Liver (tissue), 3 donors: ENCODE measurements around the gene WNT8B.

Experiments used
- CTCF ChIP-seq: fragments of 150-350 bp; IDR thresholded peaks from 2 replicates; pipeline ENCODE4 v1.5.1; 2017; ENCODE audit warnings: improper control_type of control experiment, low read depth, low read length; ENCODE audit not compliant: missing input control
- EGR1 ChIP-seq, 2 donors: IDR thresholded peaks; 2 replicates each; pipeline ENCODE4 v1.6.1; 2016 to 2018; ENCODE audit warnings: antibody characterized with exemption in 2 of 2, low read depth in 2 of 2
- GABPA ChIP-seq, 2 donors: IDR thresholded peaks in 1 of 2; conservative IDR thresholded peaks in 1 of 2; 2 replicates each; pipeline ENCODE4 v1.6.1; 2016; ENCODE audit warnings: antibody characterized with exemption in 2 of 2, mild to moderate bottlenecking in 1 of 2, moderate library complexity in 1 of 2
- HNF4G ChIP-seq: IDR thresholded peaks from 2 replicates; pipeline ENCODE4 v1.6.1; 2016; ENCODE audit warnings: antibody characterized with exemption
- JUND ChIP-seq, 2 donors: IDR thresholded peaks; 2 replicates each; pipeline ENCODE4 v1.6.1; 2016; ENCODE audit warnings: antibody characterized with exemption in 2 of 2
- MAX ChIP-seq: IDR thresholded peaks from 2 replicates; pipeline ENCODE4 v1.6.1; 2016; ENCODE audit warnings: antibody characterized with exemption
- RAD21 ChIP-seq, 2 donors: IDR thresholded peaks; 2 replicates each; pipeline ENCODE4 v1.6.1; 2016; ENCODE audit warnings: antibody characterized with exemption in 2 of 2, mild to moderate bottlenecking in 2 of 2
- REST ChIP-seq: IDR thresholded peaks from 2 replicates; pipeline ENCODE4 v1.6.1; 2016; ENCODE audit warnings: antibody characterized with exemption, mild to moderate bottlenecking
- SP1 ChIP-seq: IDR thresholded peaks from 2 replicates; pipeline ENCODE4 v1.6.1; 2018; ENCODE audit warnings: antibody characterized with exemption, mild to moderate bottlenecking
- YY1 ChIP-seq: IDR thresholded peaks from 2 replicates; pipeline ENCODE4 v1.6.1; 2016; ENCODE audit warnings: antibody characterized with exemption, mild to moderate bottlenecking
- ZBTB33 ChIP-seq: IDR thresholded peaks from 2 replicates; pipeline ENCODE4 v1.6.1; 2016; ENCODE audit warnings: antibody characterized with exemption
- donor health status: healthy.
- donor health status: healthy.

GRCh38 chr10:100519311-100520051, 56.7 kb downstream of the WNT8B start, which contains the start of gene SEC31B:
- TF ChIP-seq HNF4G (no peak), CTCF (no peak), JUND (IDR thresholded peaks at IDR 0.05) (no peak), MAX (no peak), SP1 (no peak), EGR1 (IDR thresholded peaks at IDR 0.05; ENCODE audit: low read depth in 2 of 2) (no peak), YY1 (no peak), GABPA (IDR thresholded peaks at IDR 0.05 in 1 of 2, conservative IDR thresholded peaks at IDR 0.05 in 1 of 2) (no peak), RAD21 (IDR thresholded peaks at IDR 0.05) (no peak), ZBTB33 (no peak), REST (peak; percentile 7)
